Upper lobe of left lung (tissue), 6 donors: Measurements from ENCODE around the gene PRR23E. TPM values are rescaled to one million over a fixed set of nuclear protein-coding genes. Genes with fewer than 3 reads are reported as not detected.

Experiments
- ATAC-seq, 2 donors: fragments of 200-7000 bp; cut with Tn5 transposase; one replicate each; pipeline ENCODE4 v1.9.1; 2022; ENCODE audit warnings: mild to moderate bottlenecking in 2 of 2, moderate library complexity in 2 of 2; ENCODE audit not compliant: low FRiP score in 2 of 2
- DNase-seq, 2 donors: peaks; one replicate each; pipeline ENCODE4 v3.0.0-alpha.2; 2019 to 2020
- H3K27ac ChIP-seq, 4 donors: fragments of 200-600 bp; sonication (generic); one replicate each; pipeline ENCODE4 v1.5.1; 2016 to 2019
- H3K27me3 ChIP-seq, 4 donors: fragments of 200-600 bp; sonication (generic); one replicate each; pipeline ENCODE4 v1.5.1; 2017 to 2019
- H3K36me3 ChIP-seq, 4 donors: fragments of 200-600 bp; sonication (generic); one replicate each; pipeline ENCODE4 v1.5.1; 2016 to 2019
- H3K4me1 ChIP-seq, 4 donors: fragments of 200-600 bp; sonication (generic); one replicate each; pipeline ENCODE4 v1.5.1; 2018 to 2019
- H3K4me3 ChIP-seq, 4 donors: fragments of 200-600 bp; sonication (generic); one replicate each; pipeline ENCODE4 v1.5.1; 2017 to 2019; ENCODE audit warnings: mild to moderate bottlenecking in 2 of 4, moderate library complexity in 1 of 4
- H3K9me3 ChIP-seq, 4 donors: fragments of 200-600 bp; sonication (generic); one replicate each; pipeline ENCODE4 v1.5.1; 2018 to 2019
- CTCF ChIP-seq, 6 experiments: fragments of 450-650 bp in 4 of 6; fragments of 200-600 bp in 2 of 6; sonication (generic) in 2 of 6; IDR thresholded peaks; one replicate each; pipeline ENCODE4 v1.5.1; 2016 to 2019; ENCODE audit warnings: antibody characterized with exemption in 6 of 6
- EP300 ChIP-seq, 4 donors: sonication (generic); formaldehyde crosslinking; IDR thresholded peaks; one replicate each; pipeline ENCODE4 v1.5.1; 2017; ENCODE audit warnings: antibody characterized with exemption in 4 of 4, control low read depth in 2 of 4
- POLR2A ChIP-seq, 4 donors: fragments of 450-650 bp; IDR thresholded peaks; one replicate each; pipeline ENCODE4 v1.5.1; 2016 to 2017; ENCODE audit warnings: antibody characterized with exemption in 4 of 4, mild to moderate bottlenecking in 2 of 4
- POLR2AphosphoS5 ChIP-seq, 2 donors: sonication (generic); formaldehyde crosslinking; IDR thresholded peaks; one replicate each; pipeline ENCODE4 v1.5.1; 2017; ENCODE audit warnings: antibody characterized with exemption in 2 of 2
- WGBS, 2 donors: methylation state at CpG; one replicate each; pipeline ENCODE4 v1.1.5; 2017 to 2018; 5-methylcytosine and 5-hydroxymethylcytosine counted together
- total RNA-seq, 6 donors: library from RNA; depleted of rRNA in 4 of 6; stranded (reverse); fragments of >200 nt in 4 of 6; gene quantifications; one replicate each; pipeline versions ENCODE4 v1.1.0 to v1.2.1, GENCODE V29; 2016 to 2021
- donor health status: DM: no; HTN: no; CAD: no; lungs with moderate emphysema.
- donor health status: DM: no; HTN: yes; CAD: no; lungs with severe emphysema.

PRR23E gene
- total RNA-seq, 6 donors from 2014 or later: not detected

GRCh38 chr3:127224118-127224517, 31.2 kb downstream of the PRR23E start:
- WGBS, 2 donors: 46 to 59% methylated on average over 8 of the region's 8 CpGs
- Histone ChIP-seq H3K36me3 (no peaks in the 10 kb centered on the region), H3K4me1 (peaks cover 0 to 10% (median 3%) of the 10 kb centered on the region in 4 donors), H3K27me3 (no peaks in the 10 kb centered on the region), H3K4me3 (no peak overlapping the region), H3K9me3 (no peaks in the 10 kb centered on the region), H3K27ac (no peak overlapping the region)
- ATAC-seq: no peak
- TF ChIP-seq POLR2A (IDR thresholded peaks at IDR 0.05) (no peak), CTCF (IDR thresholded peaks at IDR 0.05) (no peak), POLR2AphosphoS5 (IDR thresholded peaks at IDR 0.05) (no peak), EP300 (IDR thresholded peaks at IDR 0.05) (no peak)
- no peak for DNase-seq

GRCh38 chr3:127226457-127226856, 33.5 kb downstream of the PRR23E start:
- no peak for ATAC-seq
- H3K4me3 ChIP-seq: peak overlapping the region in 1 of 4 donors; percentile 23
- 41 to 69% methylated on average over 3 of the region's 3 CpGs for WGBS, 2 donors
- H3K9me3 ChIP-seq: peaks cover 0 to 7% (median 0%) of the 10 kb centered on the region in 4 donors
- TF ChIP-seq CTCF (IDR thresholded peaks at IDR 0.05) (no peak), POLR2AphosphoS5 (IDR thresholded peaks at IDR 0.05) (no peak), POLR2A (IDR thresholded peaks at IDR 0.05) (no peak), EP300 (IDR thresholded peaks at IDR 0.05) (no peak)
- H3K27ac ChIP-seq: peak overlapping the region in 1 of 4 donors; percentile 40
- H3K36me3 ChIP-seq: no peaks in the 10 kb centered on the region
- H3K4me1 ChIP-seq: peaks cover 0 to 10% (median 3%) of the 10 kb centered on the region in 4 donors
- no peak for DNase-seq
- no peaks in the 10 kb centered on the region for H3K27me3 ChIP-seq

- TF ChIP-seq CTCF (IDR thresholded peaks at IDR 0.05) (no peak), EP300 (IDR thresholded peaks at IDR 0.05) (no peak), POLR2AphosphoS5 (IDR thresholded peaks at IDR 0.05) (no peak), POLR2A (IDR thresholded peaks at IDR 0.05) (no peak)
- peaks cover 0 to 10% (median 3%) of the 10 kb centered on the region in 4 donors for H3K4me1 ChIP-seq
- no peaks in the 10 kb centered on the region for H3K27me3 ChIP-seq
- H3K36me3 ChIP-seq: no peaks in the 10 kb centered on the region
- WGBS, 2 donors: 29 to 45% methylated on average over 15 to 18 of the region's 22 CpGs
- H3K9me3 ChIP-seq: peaks cover 0 to 7% (median 0%) of the 10 kb centered on the region in 4 donors
- peak overlapping the region in 1 of 4 donors; percentile 40 for H3K27ac ChIP-seq
- peak overlapping the region in 3 of 4 donors; percentile 8 to 23 (median 14) for H3K4me3 ChIP-seq
- DNase-seq (peak; percentile 34 to 51), ATAC-seq (peak in 1 of 2 donors; percentile 13)
These were observed 34.3 kb downstream of the PRR23E start for GRCh38 chr3:127226946-127227842.

- TF ChIP-seq POLR2AphosphoS5 (IDR thresholded peaks at IDR 0.05) (no peak), POLR2A (IDR thresholded peaks at IDR 0.05) (no peak), EP300 (IDR thresholded peaks at IDR 0.05) (no peak), CTCF (IDR thresholded peaks at IDR 0.05) (no peak)
- H3K4me3 ChIP-seq: no peak overlapping the region
- H3K36me3 ChIP-seq: no peaks in the 10 kb centered on the region
- DNase-seq (no peak), ATAC-seq (no peak)
- H3K9me3 ChIP-seq: peaks cover 0 to 7% (median 0%) of the 10 kb centered on the region in 4 donors
- H3K27me3 ChIP-seq: no peaks in the 10 kb centered on the region
- peaks cover 0 to 10% (median 3%) of the 10 kb centered on the region in 4 donors for H3K4me1 ChIP-seq
- no peak overlapping the region for H3K27ac ChIP-seq
- 66 to 74% methylated on average over 2 of the region's 2 CpGs for WGBS, 2 donors
These were observed 35.9 kb downstream of the PRR23E start for GRCh38 chr3:127228866-127229265.
